IMR-90 (cell line): Measurements from ENCODE around the gene CROCC. TPM values are rescaled to one million over a fixed set of nuclear protein-coding genes. Genes with fewer than 3 reads are reported as not detected.

Source experiments
- ATAC-seq: fragments of 200-7000 bp; cut with Tn5 transposase; 2 replicates; pipeline ENCODE4 v1.9.1; 2020; ENCODE audit warnings: low read depth, mild to moderate bottlenecking, moderate library complexity
- BruUV-seq: library from RNA; stranded (reverse); fragments of 400-500 nt; replicated peaks from 2 replicates; lab custom pipeline; 2021; lab: Mats Ljungman, UMichigan
- CTCF ChIA-PET: fragments of 300-600 bp; formaldehyde crosslinking; extraction: SDS; loops from one replicate; lab custom pipeline; 2021; ENCODE audit warnings: antibody characterized with exemption; lab: Yijun Ruan, JAX
- POLR2A ChIA-PET: fragments of 300-600 bp; sonication (Branson Sonifier 250); formaldehyde crosslinking; loops from one replicate; lab custom pipeline; 2022; ENCODE audit warnings: antibody characterized with exemption; ENCODE audit not compliant: unreplicated experiment; lab: Charles Lee
- DNase-seq: peaks from one replicate; pipeline ENCODE4 v3.0.0; 2013
- H2AFZ ChIP-seq: replicated peaks from 2 replicates; pipeline ENCODE3; 2013; ENCODE audit warnings: low read length, mild to moderate bottlenecking; ENCODE audit not compliant: poor library complexity
- H2AK5ac ChIP-seq: 2 replicates; pipeline ENCODE4 v1.6.1; 2013; ENCODE audit warnings: low read depth, low read length, inconsistent platforms
- H2AK9ac ChIP-seq: replicated peaks from 2 replicates; pipeline ENCODE3; 2013; ENCODE audit warnings: mild to moderate bottlenecking, low read depth, low read length, moderate library complexity; ENCODE audit not compliant: poor library complexity
- H2BK120ac ChIP-seq: 2 replicates; pipeline ENCODE4 v1.6.1; 2013; ENCODE audit warnings: low read depth, low read length, inconsistent platforms
- H2BK15ac ChIP-seq: 3 replicates; pipeline ENCODE4 v1.6.1; 2013; ENCODE audit warnings: low read depth, low read length, inconsistent platforms
- H2BK20ac ChIP-seq: 2 replicates; pipeline ENCODE4 v1.6.1; 2013; ENCODE audit warnings: low read depth, mild to moderate bottlenecking, inconsistent platforms, low read length, moderate library complexity
- H2BK5ac ChIP-seq: 2 replicates; pipeline ENCODE4 v1.6.1; 2013; ENCODE audit warnings: mild to moderate bottlenecking, low read depth, low read length, inconsistent platforms; ENCODE audit not compliant: poor library complexity, severe bottlenecking
- H3K14ac ChIP-seq: replicated peaks from 2 replicates; pipeline ENCODE4 v1.6.1; 2013; ENCODE audit warnings: low read depth, low read length, inconsistent platforms
- H3K18ac ChIP-seq: 2 replicates; pipeline ENCODE4 v1.6.1; 2013; ENCODE audit warnings: low read depth, low read length, control low read depth
- H3K23ac ChIP-seq: 2 replicates; pipeline ENCODE4 v1.6.1; 2013; ENCODE audit warnings: low read depth, low read length, inconsistent platforms
- H3K27ac ChIP-seq: 2 replicates; pipeline ENCODE4 v1.5.1; 2013; ENCODE audit warnings: mild to moderate bottlenecking, control low read depth, low read length; ENCODE audit not compliant: insufficient read depth
- H3K27me3 ChIP-seq: 2 replicates; pipeline ENCODE4 v1.6.1; 2013; ENCODE audit warnings: low read length; ENCODE audit not compliant: control insufficient read depth, insufficient read depth
- H3K36me3 ChIP-seq: 2 replicates; pipeline ENCODE4 v1.6.1; 2013; ENCODE audit warnings: low read length, mixed read lengths; ENCODE audit not compliant: control insufficient read depth, insufficient read depth
- H3K4ac ChIP-seq: 2 replicates; pipeline ENCODE4 v1.6.1; 2013; ENCODE audit warnings: low read depth, low read length, inconsistent platforms
- H3K4me1 ChIP-seq: 2 replicates; pipeline ENCODE4 v1.6.1; 2013; ENCODE audit warnings: low read length, mixed read lengths; ENCODE audit not compliant: control insufficient read depth, insufficient read depth
- H3K4me2 ChIP-seq: 2 replicates; pipeline ENCODE4 v1.6.1; 2013; ENCODE audit warnings: low read depth, mild to moderate bottlenecking, control low read depth, low read length, moderate library complexity
- H3K4me3 ChIP-seq: 2 replicates; pipeline ENCODE4 v1.5.1; 2013; ENCODE audit warnings: low read depth, mild to moderate bottlenecking, control low read depth, low read length, moderate library complexity; ENCODE audit not compliant: insufficient read depth
- H3K56ac ChIP-seq: 2 replicates; pipeline ENCODE4 v1.6.1; 2013; ENCODE audit warnings: low read length, inconsistent platforms; ENCODE audit not compliant: insufficient read depth; ENCODE audit errors: extremely low read depth
- H3K79me1 ChIP-seq, 2 experiments: 2 replicates each; pipeline ENCODE4 v1.6.1; 2013; ENCODE audit warnings: low read length in 2 of 2, inconsistent platforms in 1 of 2, low read depth in 1 of 2
- H3K9ac ChIP-seq: 2 replicates; pipeline ENCODE4 v1.6.1; 2013; ENCODE audit warnings: low read depth, low read length, control low read depth
- H3K9me1 ChIP-seq: 2 replicates; pipeline ENCODE4 v1.6.1; 2013; ENCODE audit warnings: low read length, inconsistent platforms; ENCODE audit not compliant: insufficient read depth
- H3K9me3 ChIP-seq: 2 replicates; pipeline ENCODE4 v1.6.1; 2013; ENCODE audit warnings: low read length; ENCODE audit not compliant: control insufficient read depth, insufficient read depth
- H4K20me1 ChIP-seq: 2 replicates; pipeline ENCODE4 v1.6.1; 2013; ENCODE audit warnings: low read length, inconsistent platforms; ENCODE audit not compliant: insufficient read depth
- H4K5ac ChIP-seq: 2 replicates; pipeline ENCODE4 v1.6.1; 2013; ENCODE audit warnings: mild to moderate bottlenecking, low read depth, low read length, control low read depth
- H4K8ac ChIP-seq, 2 experiments: 2 replicates each; pipeline ENCODE4 v1.6.1; 2013; ENCODE audit warnings: low read depth in 2 of 2, low read length in 2 of 2, control low read depth in 1 of 2, inconsistent platforms in 1 of 2
- H4K91ac ChIP-seq: 2 replicates; pipeline ENCODE4 v1.6.1; 2013; ENCODE audit warnings: low read depth, low read length, inconsistent platforms; ENCODE audit not compliant: insufficient read depth
- BHLHE40 ChIP-seq: fragments of 150-350 bp; IDR thresholded peaks from 2 replicates; pipeline ENCODE4 v1.6.1; 2016; ENCODE audit warnings: mild to moderate bottlenecking, low read depth, low read length
- CEBPB ChIP-seq: IDR thresholded peaks from 2 replicates; pipeline ENCODE4 v1.6.1; 2012; ENCODE audit warnings: low read depth, low read length, improper control_type of control experiment
- CHD1 ChIP-seq: IDR thresholded peaks from 2 replicates; pipeline ENCODE4 v1.6.1; 2012; ENCODE audit warnings: low read depth, low read length, improper control_type of control experiment
- CTCF ChIP-seq: conservative IDR thresholded peaks from 2 replicates; pipeline ENCODE4 v1.5.1; 2012; ENCODE audit warnings: mild to moderate bottlenecking, low read depth, low read length, improper control_type of control experiment
- ELK1 ChIP-seq: fragments of 150-350 bp; IDR thresholded peaks from 2 replicates; pipeline ENCODE4 v1.6.1; 2016; ENCODE audit warnings: low read depth, mild to moderate bottlenecking, low read length, moderate library complexity, borderline replicate concordance
- FOS ChIP-seq: fragments of 150-350 bp; IDR thresholded peaks from 2 replicates; pipeline ENCODE4 v1.6.1; 2016; ENCODE audit warnings: low read depth, low read length
- MAFK ChIP-seq: IDR thresholded peaks from 2 replicates; pipeline ENCODE4 v1.6.1; 2012; ENCODE audit warnings: low read depth, low read length, improper control_type of control experiment
- MAZ ChIP-seq: IDR thresholded peaks from 2 replicates; pipeline ENCODE4 v1.6.1; 2012; ENCODE audit warnings: low read depth, mild to moderate bottlenecking, low read length, improper control_type of control experiment, moderate library complexity, borderline replicate concordance
- MXI1 ChIP-seq: IDR thresholded peaks from 2 replicates; pipeline ENCODE4 v1.6.1; 2012; ENCODE audit warnings: low read depth, mild to moderate bottlenecking, low read length, moderate library complexity, borderline replicate concordance
- RAD21 ChIP-seq: IDR thresholded peaks from 2 replicates; pipeline ENCODE4 v1.6.1; 2012; ENCODE audit warnings: low read length, improper control_type of control experiment
- RCOR1 ChIP-seq: IDR thresholded peaks from 2 replicates; pipeline ENCODE4 v1.6.1; 2012; ENCODE audit warnings: mild to moderate bottlenecking, low read length, improper control_type of control experiment; ENCODE audit not compliant: insufficient replicate concordance
- SMC3 ChIP-seq: fragments of 150-350 bp; IDR thresholded peaks from 2 replicates; pipeline ENCODE4 v1.6.1; 2016; ENCODE audit warnings: low read depth, mild to moderate bottlenecking, antibody characterized with exemption, low read length, moderate library complexity
- USF2 ChIP-seq: fragments of 150-350 bp; IDR thresholded peaks from 2 replicates; pipeline ENCODE4 v1.6.1; 2017; ENCODE audit warnings: mild to moderate bottlenecking, antibody characterized with exemption, low read length, low read depth
- WGBS, 2 experiments: methylation state at CpG; one replicate each; pipeline versions ENCODE4 v1.1.5 to v1.1.7; 2013; ENCODE audit warnings: missing lambda C conversion rate in 2 of 2; ENCODE audit not compliant: insufficient read length in 1 of 2; ENCODE audit errors: extremely low coverage in 2 of 2; 5-methylcytosine and 5-hydroxymethylcytosine counted together
- dilution Hi-C: fragments of 300-500 bp; cut with HindIII; formaldehyde crosslinking; loops from one replicate; pipeline ENCODE4 v1.14.3; 2018; ENCODE audit warnings: low sequenced_read_pairs; ENCODE audit not compliant: unreplicated experiment
- in situ Hi-C: fragments of 300-500 bp; cut with MboI; formaldehyde crosslinking; loops from 3 replicates; pipeline ENCODE4 v1.14.3; 2019; ENCODE audit warnings: low sequenced_read_pairs, inconsistent platforms, mixed read lengths
- intact Hi-C: fragments of 100-400 bp; cut with micrococcal nuclease; formaldehyde crosslinking; loops from 2 replicates; pipeline ENCODE4 v1.10.0; 2022
- polyA plus RNA-seq, 3 experiments: library from polyadenylated mRNA; depleted of rRNA; stranded (reverse); fragments of >200 nt; gene quantifications; 2 replicates each; pipeline ENCODE4 v1.2.3, GENCODE V29; 2012; ENCODE audit warnings: low replicate concordance in 1 of 3
- total RNA-seq: library from RNA; depleted of rRNA; stranded (reverse); fragments of >200 nt; gene quantifications from 2 replicates; pipeline ENCODE4 v1.2.3, GENCODE V29; 2012

Gene CROCC
- total and polyA plus RNA-seq, 2 of the 4 experiments (the other 2 are of a cell fraction), result 7.5 to 13.7 TPM

- ATAC-seq (0 out of 2 replicates have a peak, but pooled peaks have one; percentile 19), DNase-seq (no peak)
- dilution Hi-C loops (no loop called here), in situ Hi-C loops (no loop called here), intact Hi-C loops (no loop called here)
- peak within 1 kb of the TSS; percentile 56 for H3K4ac ChIP-seq
- H2AK9ac ChIP-seq, result peak within 1 kb of the TSS; percentile 49
- no peaks in the 10 kb centered on the region for H3K27me3 ChIP-seq
- H3K14ac ChIP-seq, result peak within 1 kb of the TSS; percentile 23
- peak within 1 kb of the TSS; percentile 36; the same call in 1 of the 2 replicates for H3K4me2 ChIP-seq
- H4K5ac ChIP-seq, result no peak within 1 kb of the TSS
- no peaks in the 10 kb centered on the region; a peak in 1 of 4 replicates for H3K79me1 ChIP-seq
- no peak within 1 kb of the TSS for H4K91ac ChIP-seq
- H2AFZ ChIP-seq, result peak within 1 kb of the TSS; percentile 72
- H3K27ac ChIP-seq, result no peak within 1 kb of the TSS
- H4K20me1 ChIP-seq, result peaks cover 3% of the 10 kb centered on the region; the same call in 1 of the 2 replicates
- ChIA-PET POLR2A (no interaction called here), CTCF (interaction anchor here (1.3 kb wide), 1 partner anchor 65 kb away, joined by 4 read pairs; no protein-coding TSS in a partner anchor)
- H2AK5ac ChIP-seq, result peak within 1 kb of the TSS; percentile 56; the same call in 1 of the 2 replicates
- H3K4me1 ChIP-seq, result peaks cover 9% of the 10 kb centered on the region; the same call in 1 of the 2 replicates
- peak within 1 kb of the TSS; percentile 45 for H3K4me3 ChIP-seq
- H3K56ac ChIP-seq, result no peak within 1 kb of the TSS
- H3K9me1 ChIP-seq, result no peaks in the 10 kb centered on the region
- no peak within 1 kb of the TSS for H2BK5ac ChIP-seq
- no peak within 1 kb of the TSS for H3K18ac ChIP-seq
- peak within 1 kb of the TSS; percentile 15; the same call in 1 of the 3 replicates for H2BK15ac ChIP-seq
- H2BK120ac ChIP-seq, result peak within 1 kb of the TSS; percentile 7
- peak within 1 kb of the TSS; percentile 6; the same call in 1 of the 2 replicates for H3K23ac ChIP-seq
- BruUV-seq, result no TSS peak
- no peaks in the 10 kb centered on the region for H3K9me3 ChIP-seq
- 37% methylated on average over 11 of the region's 53 CpGs; no CpG with 5 or more reads in 1 of the 2 experiments for WGBS, 2 experiments
- 0 out of 4 replicates have a peak within 1 kb of the TSS, but pooled peaks of 1 of the 2 experiments have one; percentile 20 for H4K8ac ChIP-seq
- H3K36me3 ChIP-seq, result no peaks in the 10 kb centered on the region
- no peak within 1 kb of the TSS for H3K9ac ChIP-seq
- H2BK20ac ChIP-seq, result peak within 1 kb of the TSS; percentile 50
- no peak for TF ChIP-seq MAFK
- no peak for TF ChIP-seq MAZ
- no peak for TF ChIP-seq CEBPB
- no peak for TF ChIP-seq BHLHE40
- TF ChIP-seq FOS, result no peak
- no peak for TF ChIP-seq USF2
- TF ChIP-seq CHD1, result no peak
- no peak for TF ChIP-seq RAD21
- no peak for TF ChIP-seq MXI1
- TF ChIP-seq SMC3, result no peak
- no peak for TF ChIP-seq RCOR1
- TF ChIP-seq ELK1, result no peak
- TF ChIP-seq CTCF, result no peak
Observed at GRCh38 chr1:16980473-16981268, 58.9 kb downstream of the CROCC start, which contains the start of gene MFAP2. TSS of gene MFAP2 (minus strand) at chr1:16980620. CDS start at chr1:16978273, 2,347 bp downstream.
